Uterus (tissue), 4 donors: Measurements from ENCODE around the gene BCCIP. TPM values are rescaled to one million over a fixed set of nuclear protein-coding genes. Genes with fewer than 3 reads are reported as not detected.

ENCODE experiments used
- DNase-seq, 2 donors: peaks; one replicate each; pipeline ENCODE4 v3.0.0-alpha.2; 2019 to 2020
- H3K27ac ChIP-seq, 2 donors: fragments of 200-600 bp; sonication (generic); 1 replicate in 1 of 2; 2 replicates in 1 of 2; pipeline ENCODE4 v1.5.1; 2016 to 2018
- H3K27me3 ChIP-seq, 2 donors: fragments of 200-600 bp; sonication (generic); one replicate each; pipeline ENCODE4 v1.5.1; 2018 to 2019; ENCODE audit warnings: control low read depth in 1 of 2
- H3K36me3 ChIP-seq, 2 donors: fragments of 200-600 bp; sonication (generic); one replicate each; pipeline ENCODE4 v1.5.1; 2019; ENCODE audit warnings: control low read depth in 1 of 2
- H3K4me1 ChIP-seq, 2 donors: fragments of 200-600 bp; sonication (generic); one replicate each; pipeline ENCODE4 v1.5.1; 2018 to 2019; ENCODE audit warnings: control low read depth in 1 of 2
- H3K4me3 ChIP-seq, 2 donors: fragments of 200-600 bp; sonication (generic); 1 replicate in 1 of 2; 2 replicates in 1 of 2; pipeline ENCODE4 v1.5.1; 2018 to 2019; ENCODE audit warnings: mild to moderate bottlenecking in 1 of 2
- H3K9me3 ChIP-seq, 2 donors: fragments of 200-600 bp; sonication (generic); one replicate each; pipeline ENCODE4 v1.5.1; 2019; ENCODE audit warnings: control low read depth in 1 of 2
- POLR2A ChIP-seq, 2 donors: fragments of 450-650 bp; IDR thresholded peaks; one replicate each; pipeline ENCODE4 v1.6.1; 2016; ENCODE audit warnings: antibody characterized with exemption in 2 of 2, mild to moderate bottlenecking in 1 of 2, moderate library complexity in 1 of 2
- intact Hi-C: fragments of 100-400 bp; cut with DNase I; formaldehyde crosslinking; loops from one replicate; pipeline ENCODE4 v1.15.1; 2023; ENCODE audit warnings: low total_unique reads
- total RNA-seq, 4 donors: library from RNA; depleted of rRNA in 3 of 4; stranded (reverse); fragments of >200 nt in 3 of 4; gene quantifications; one replicate each; pipeline versions ENCODE4 v1.1.0 to v1.2.4, GENCODE V29; 2014 to 2023
- TF ChIP-seq, protein P1 (sequence below), 4 experiments: fragments of 200-600 bp in 2 of 4; fragments of 450-650 bp in 2 of 4; sonication (generic) in 2 of 4; IDR thresholded peaks; one replicate each; pipeline ENCODE4 v1.5.1; 2016 to 2019; ENCODE audit warnings: antibody characterized with exemption in 4 of 4, mild to moderate bottlenecking in 2 of 4, moderate library complexity in 1 of 4
- donor health status: DM: yes; HTN: yes; CAD: no.

BCCIP gene
- total RNA-seq, 4 donors from 2014 or later = 10.8 to 59.0 (median 28.8) TPM

DNA sequence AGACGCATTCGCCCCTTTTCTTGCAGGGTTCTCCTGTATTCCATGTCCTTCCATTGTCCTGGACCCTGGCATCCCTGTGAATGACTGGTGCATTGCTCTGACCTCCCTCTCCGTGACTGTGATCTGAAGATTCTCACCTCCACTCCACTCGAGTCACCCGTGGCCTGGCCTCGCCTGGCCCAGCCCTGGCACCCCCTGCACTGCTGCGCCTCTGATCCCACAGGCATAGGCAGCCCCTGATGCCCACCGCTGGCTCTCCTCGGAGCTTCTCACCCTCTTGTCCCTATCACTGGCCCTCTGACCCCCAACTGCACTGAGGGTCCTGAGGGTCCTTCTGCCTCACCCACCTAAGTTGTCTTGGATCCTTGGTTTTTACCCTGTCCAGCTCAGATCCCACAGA is 45.5 kb upstream of the BCCIP start:
- DNase-seq = no peak
- Histone ChIP-seq H3K27ac (no peak overlapping the region), H3K27me3 (no peaks in the 10 kb centered on the region), H3K9me3 (no peaks in the 10 kb centered on the region), H3K4me3 (no peak overlapping the region), H3K36me3 (no peaks in the 10 kb centered on the region), H3K4me1 (no peaks in the 10 kb centered on the region)
- intact Hi-C loops = no loop called here
- TF ChIP-seq, protein P1, sequence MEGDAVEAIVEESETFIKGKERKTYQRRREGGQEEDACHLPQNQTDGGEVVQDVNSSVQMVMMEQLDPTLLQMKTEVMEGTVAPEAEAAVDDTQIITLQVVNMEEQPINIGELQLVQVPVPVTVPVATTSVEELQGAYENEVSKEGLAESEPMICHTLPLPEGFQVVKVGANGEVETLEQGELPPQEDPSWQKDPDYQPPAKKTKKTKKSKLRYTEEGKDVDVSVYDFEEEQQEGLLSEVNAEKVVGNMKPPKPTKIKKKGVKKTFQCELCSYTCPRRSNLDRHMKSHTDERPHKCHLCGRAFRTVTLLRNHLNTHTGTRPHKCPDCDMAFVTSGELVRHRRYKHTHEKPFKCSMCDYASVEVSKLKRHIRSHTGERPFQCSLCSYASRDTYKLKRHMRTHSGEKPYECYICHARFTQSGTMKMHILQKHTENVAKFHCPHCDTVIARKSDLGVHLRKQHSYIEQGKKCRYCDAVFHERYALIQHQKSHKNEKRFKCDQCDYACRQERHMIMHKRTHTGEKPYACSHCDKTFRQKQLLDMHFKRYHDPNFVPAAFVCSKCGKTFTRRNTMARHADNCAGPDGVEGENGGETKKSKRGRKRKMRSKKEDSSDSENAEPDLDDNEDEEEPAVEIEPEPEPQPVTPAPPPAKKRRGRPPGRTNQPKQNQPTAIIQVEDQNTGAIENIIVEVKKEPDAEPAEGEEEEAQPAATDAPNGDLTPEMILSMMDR (IDR thresholded peaks at IDR 0.05) = no peak
- TF ChIP-seq POLR2A (IDR thresholded peaks at IDR 0.05) = no peak

DNA sequence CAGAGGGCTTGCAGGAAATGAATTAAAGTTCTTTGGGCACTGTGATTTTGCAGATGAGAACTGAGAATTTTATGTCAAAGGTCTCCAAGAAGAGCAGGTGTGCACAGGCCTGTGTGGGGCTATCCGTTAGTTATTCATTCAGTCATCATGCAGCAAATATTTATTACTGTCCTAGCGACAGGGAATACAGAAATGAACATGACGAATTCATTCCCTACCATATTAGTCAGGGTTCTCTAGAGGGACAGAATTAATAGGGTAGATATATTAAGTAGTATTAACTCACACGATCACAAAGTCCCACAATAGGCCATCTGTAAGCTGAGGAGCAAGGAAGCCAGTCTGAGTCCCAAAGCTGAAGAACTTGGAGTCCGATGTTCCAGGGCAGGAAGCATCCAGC is 44.8 kb upstream of the BCCIP start:
- TF ChIP-seq POLR2A (IDR thresholded peaks at IDR 0.05) = no peak
- TF ChIP-seq, protein P1 (IDR thresholded peaks at IDR 0.05) = no peak
- no peak overlapping the region for H3K27ac ChIP-seq
- H3K9me3 ChIP-seq = no peaks in the 10 kb centered on the region
- H3K27me3 ChIP-seq = no peaks in the 10 kb centered on the region
- no peak overlapping the region for H3K4me3 ChIP-seq
- DNase-seq = no peak
- intact Hi-C loops = no loop called here
- no peaks in the 10 kb centered on the region for H3K36me3 ChIP-seq
- H3K4me1 ChIP-seq = no peaks in the 10 kb centered on the region

DNA sequence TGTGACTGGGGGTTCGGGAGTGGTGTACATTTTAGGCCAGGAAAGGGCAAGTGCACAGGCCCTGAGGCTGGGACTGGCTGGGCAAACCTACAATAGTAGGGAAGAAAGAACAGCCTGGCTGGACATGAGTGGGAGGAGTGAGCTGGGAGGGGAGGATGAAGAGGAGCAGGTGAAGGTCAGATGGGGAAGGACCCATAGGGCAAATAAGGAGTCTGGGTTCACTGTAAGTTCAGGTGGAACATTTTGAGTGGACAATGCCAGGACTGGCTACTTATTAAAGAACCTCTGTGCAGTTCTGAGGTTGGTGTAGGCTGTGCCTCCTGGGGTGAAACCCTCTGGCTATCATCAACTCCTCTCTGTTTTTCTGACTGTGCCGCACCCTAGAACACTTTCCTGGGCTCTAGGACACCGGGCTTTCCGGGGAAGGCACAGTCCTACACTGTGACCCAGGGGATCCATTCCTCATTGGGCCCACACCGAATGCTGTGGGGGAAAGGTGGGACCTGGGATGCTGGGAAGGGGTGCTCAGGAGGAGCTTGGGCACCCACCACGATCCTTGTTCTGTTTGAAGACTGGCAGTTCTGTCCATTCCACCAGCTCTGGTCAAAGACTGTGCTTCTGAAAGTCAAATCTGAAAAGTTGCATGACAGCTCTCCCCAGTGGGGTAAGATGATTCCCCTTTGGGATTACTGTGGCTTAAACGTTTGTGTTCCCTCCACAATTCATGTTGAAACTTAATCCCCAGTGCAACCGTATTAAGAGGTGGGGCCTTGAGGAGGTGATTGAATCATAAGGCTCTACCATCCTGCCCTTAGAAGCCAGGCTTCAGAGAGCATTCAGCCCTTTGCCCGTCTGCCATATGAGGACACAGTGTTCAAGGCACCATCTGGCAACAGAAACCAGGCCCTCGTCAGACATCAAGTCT is 43.7 kb upstream of the BCCIP start:
- Histone ChIP-seq H3K27me3 (no peaks in the 10 kb centered on the region), H3K36me3 (no peaks in the 10 kb centered on the region), H3K27ac (no peak overlapping the region), H3K4me3 (no peak overlapping the region), H3K9me3 (no peaks in the 10 kb centered on the region), H3K4me1 (no peaks in the 10 kb centered on the region)
- TF ChIP-seq, protein P1 (IDR thresholded peaks at IDR 0.05) = no peak
- TF ChIP-seq POLR2A (IDR thresholded peaks at IDR 0.05) = no peak
- intact Hi-C loops = no loop called here
- no peak for DNase-seq

DNA sequence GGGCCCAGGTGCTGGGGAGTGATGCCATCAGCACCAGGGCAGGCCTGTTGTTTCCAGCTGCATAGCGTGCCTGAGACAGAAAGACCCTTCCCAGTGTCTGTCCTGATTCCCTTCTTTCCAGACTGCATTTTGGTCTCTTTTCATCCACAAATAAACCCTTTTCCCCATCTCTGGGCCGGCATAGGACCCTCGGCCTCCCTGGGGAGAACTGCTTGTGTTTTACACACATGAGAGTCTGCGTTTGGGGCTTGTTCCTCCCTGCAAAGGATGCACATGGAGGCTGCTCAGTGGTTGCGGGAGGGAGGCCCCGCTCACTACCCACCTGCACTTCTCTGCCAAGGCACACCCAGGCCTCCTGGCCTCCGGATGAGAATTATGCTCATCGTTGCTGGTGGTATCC is 42.0 kb upstream of the BCCIP start:
- TF ChIP-seq, protein P1 (IDR thresholded peaks at IDR 0.05) = no peak
- TF ChIP-seq POLR2A (IDR thresholded peaks at IDR 0.05) = no peak
- no peaks in the 10 kb centered on the region for H3K27me3 ChIP-seq
- no peaks in the 10 kb centered on the region for H3K9me3 ChIP-seq
- no peak overlapping the region for H3K4me3 ChIP-seq
- H3K4me1 ChIP-seq = no peaks in the 10 kb centered on the region
- intact Hi-C loops = no loop called here
- no peak for DNase-seq
- no peak overlapping the region for H3K27ac ChIP-seq
- no peaks in the 10 kb centered on the region for H3K36me3 ChIP-seq

DNA sequence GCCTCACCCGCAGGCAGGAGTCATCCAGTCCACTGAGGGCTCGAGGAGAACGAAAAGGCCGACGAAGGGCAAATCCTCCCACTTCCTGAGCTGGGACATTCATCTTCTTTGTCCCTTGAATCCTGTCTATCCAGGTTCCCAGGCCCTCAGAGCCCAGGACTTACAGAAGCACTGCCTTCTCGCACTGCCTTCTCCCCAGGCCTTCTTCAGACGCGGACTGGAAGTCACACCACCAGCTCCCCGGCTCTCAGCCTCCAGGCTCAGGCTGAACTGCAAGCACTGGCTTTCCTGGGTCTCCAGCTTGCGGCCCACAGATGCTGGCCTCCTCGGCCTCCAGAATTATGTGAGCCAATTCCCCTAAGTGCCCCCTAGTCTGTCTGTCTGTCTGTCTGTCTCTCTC is 41.3 kb upstream of the BCCIP start:
- no peak overlapping the region for H3K27ac ChIP-seq
- no peak for DNase-seq
- intact Hi-C loops = no loop called here
- no peaks in the 10 kb centered on the region for H3K36me3 ChIP-seq
- TF ChIP-seq, protein P1 (IDR thresholded peaks at IDR 0.05) = no peak
- TF ChIP-seq POLR2A (IDR thresholded peaks at IDR 0.05) = no peak
- no peaks in the 10 kb centered on the region for H3K9me3 ChIP-seq
- no peak overlapping the region for H3K4me3 ChIP-seq
- H3K27me3 ChIP-seq = no peaks in the 10 kb centered on the region
- H3K4me1 ChIP-seq = no peaks in the 10 kb centered on the region
